NOMO-1 treated with DMSO at 0.1 percent for 48 hours (cell line): Measurements from ENCODE around the gene MAIP1.

Experiments
- DNase-seq: peaks from one replicate; lab custom pipeline; 2025; ENCODE audit not compliant: unreplicated experiment; lab: John Stamatoyannopoulos, UW

MAIP1 gene

GRCh38 chr2:199946836-199947235, 8.5 kb upstream of the MAIP1 start:
- no peak for DNase-seq

DNA sequence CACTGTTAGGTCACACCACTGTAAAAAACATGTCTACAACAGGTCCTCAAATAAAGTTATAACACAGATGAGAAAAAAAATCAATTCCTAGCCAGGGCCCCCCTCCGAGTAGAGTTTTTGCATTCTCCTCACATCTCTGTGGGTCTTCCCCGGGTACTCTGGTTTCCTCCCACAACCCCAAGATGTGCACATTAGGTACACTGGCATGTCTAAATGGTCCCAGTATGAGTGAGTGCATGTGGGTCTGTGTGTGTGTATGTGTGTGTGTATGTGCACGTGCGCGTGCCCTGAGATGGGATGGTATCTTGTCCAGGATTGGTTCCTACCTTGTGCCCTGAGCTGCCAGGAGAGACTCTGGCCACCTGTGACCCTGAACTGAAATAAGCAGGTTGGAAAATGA, 5.0 kb upstream of the MAIP1 start:
- no peak for DNase-seq

DNA sequence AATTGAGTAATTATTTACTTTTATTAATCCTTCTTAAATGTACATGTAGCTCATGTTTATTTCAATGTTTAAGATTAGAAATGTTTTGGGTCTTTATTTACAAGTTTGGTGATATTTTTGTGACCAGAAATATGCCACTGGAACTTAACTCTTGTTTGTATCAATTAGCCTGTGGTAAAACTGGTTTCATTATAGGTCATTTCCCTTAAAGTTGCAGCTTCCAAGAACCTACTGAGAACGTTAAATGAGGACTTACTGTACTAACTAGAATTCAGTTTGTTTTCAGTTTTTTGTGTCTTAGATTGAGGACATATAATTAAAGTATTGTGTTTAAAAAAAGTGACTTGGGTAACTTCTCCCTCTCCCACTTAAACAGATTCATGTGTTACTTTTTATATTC, 4.4 kb upstream of the MAIP1 start:
- no peak for DNase-seq

GRCh38 chr2:199955007-199955338, 409 bp upstream of the MAIP1 start:
- DNase-seq: no peak

- DNase-seq: no peak
Observed at GRCh38 chr2:199956062-199956380, 639 bp downstream of the MAIP1 start.

DNA sequence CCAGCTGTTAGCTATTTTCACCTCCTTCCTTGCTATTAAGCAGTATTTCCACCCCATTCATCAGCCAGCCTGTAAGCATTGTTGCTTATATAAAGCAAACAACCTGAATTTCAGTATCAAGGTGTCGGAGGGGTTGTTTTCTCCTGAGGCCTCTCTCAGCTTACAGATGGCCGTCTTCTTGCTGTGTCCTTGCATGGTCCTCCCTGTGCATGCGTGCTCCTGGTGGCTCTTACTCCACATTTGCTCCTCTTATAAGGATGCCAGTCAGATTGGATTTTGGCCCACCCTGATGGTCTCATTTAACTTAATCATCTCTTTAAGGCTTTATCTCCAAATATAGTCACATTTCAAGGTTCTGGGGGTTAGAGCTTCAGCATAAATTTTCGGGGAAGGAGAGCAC, 2.6 kb downstream of the MAIP1 start:
- DNase-seq: no peak

DNA sequence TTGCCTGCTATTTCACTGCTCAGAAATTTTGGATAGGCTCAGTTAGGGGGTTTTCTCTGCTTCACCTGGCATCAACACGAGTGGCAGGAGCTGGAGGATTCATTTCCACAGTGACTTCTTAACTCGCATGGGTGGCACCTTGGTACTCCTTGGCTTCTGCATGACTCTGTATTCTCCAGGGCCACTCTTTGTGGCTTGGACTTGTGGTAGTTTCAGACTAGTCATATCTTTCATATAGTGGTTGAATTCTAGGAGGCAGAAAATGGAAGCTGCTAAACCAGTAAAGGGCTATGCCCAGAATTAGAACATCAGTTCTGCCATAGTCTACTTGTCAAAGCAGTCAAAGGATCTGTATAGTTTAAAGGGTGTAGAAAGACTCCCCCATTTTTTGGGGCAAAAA, 6.8 kb downstream of the MAIP1 start:
- no peak for DNase-seq

GRCh38 chr2:199966405-199966804, 11.0 kb downstream of the MAIP1 start:
- DNase-seq: no peak

- no peak for DNase-seq
Observed at GRCh38 chr2:199966976-199967375, 11.6 kb downstream of the MAIP1 start.

DNA sequence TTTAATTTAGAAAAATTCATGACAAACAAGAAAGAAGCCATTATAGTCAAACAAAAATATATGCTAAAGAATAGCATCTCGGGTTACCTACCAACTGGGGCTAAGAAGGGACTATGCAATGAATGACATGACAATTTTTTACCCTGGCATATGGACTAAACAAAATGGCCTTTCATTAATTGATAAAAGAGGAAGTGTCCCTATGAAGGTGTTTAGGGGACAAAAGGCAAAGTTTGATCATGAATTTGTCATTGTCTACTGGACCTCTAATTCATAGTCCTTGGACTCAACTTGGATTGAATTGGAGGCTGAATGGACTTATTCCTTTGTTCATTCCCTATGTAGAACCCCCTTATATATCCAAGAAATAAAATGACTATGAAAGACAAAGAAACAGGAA, 12.7 kb downstream of the MAIP1 start:
- DNase-seq: no peak

DNA sequence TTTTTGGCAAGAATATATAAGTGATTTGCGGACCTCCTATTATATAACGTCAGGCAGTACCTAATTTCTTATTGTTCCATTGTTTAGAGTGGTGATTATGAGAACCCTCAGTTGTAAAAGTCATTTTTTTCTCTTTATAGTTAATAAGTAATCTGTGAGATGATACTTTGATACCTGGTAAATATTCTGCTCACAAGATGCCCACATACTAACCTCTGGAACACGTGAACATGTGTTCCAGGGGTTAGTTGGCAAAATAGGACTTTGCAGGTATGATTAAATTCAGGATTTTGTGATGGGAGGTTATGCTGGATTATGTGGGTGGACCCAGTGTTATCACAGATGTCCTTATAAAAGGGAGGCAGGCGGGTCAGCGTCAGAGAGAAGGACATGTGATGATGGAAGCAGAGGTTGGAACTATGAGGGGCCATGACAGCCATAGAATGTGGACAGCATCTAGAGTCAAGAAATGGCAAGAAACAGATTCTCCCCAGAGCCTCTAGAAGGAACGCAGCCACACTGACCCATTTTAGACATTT, 16.8 kb downstream of the MAIP1 start:
- DNase-seq: no peak

- DNase-seq: peak; percentile 20
Observed at GRCh38 chr2:199973703-199974102, 18.3 kb downstream of the MAIP1 start.

DNA sequence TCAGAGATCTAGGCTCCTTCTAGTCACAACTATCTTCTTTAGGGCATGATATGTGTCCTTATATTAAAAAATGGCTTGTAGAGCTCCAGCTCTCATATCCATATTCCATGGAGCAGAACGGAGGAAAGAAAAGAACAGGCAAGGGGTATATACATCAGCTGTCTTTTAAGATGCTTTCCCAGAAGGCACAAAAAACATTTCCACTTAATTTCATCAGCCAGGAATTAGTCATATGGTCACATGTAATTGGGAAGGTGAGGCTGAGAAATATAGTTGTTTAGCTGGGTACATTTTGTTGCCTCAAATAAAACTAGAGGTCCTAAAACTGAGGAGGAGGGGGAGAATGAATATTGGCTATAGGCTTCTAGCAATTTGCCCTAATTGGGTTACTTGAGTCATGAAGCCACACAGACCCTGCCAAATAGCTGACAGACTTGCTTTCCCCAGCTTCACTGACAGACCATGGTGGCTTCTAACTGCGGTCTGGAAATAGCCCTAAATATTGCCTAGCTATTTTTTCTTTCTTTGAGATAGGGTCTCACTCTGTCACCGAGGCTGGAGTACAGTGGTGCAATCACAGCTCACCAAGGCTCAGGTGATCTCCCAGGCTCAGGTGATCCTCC, 20.0 kb downstream of the MAIP1 start:
- DNase-seq: no peak

- DNase-seq: no peak
Observed at GRCh38 chr2:199977984-199978415, 22.6 kb downstream of the MAIP1 start.

- DNase-seq: no peak
Observed at GRCh38 chr2:199979398-199979797, 24.0 kb downstream of the MAIP1 start.

DNA sequence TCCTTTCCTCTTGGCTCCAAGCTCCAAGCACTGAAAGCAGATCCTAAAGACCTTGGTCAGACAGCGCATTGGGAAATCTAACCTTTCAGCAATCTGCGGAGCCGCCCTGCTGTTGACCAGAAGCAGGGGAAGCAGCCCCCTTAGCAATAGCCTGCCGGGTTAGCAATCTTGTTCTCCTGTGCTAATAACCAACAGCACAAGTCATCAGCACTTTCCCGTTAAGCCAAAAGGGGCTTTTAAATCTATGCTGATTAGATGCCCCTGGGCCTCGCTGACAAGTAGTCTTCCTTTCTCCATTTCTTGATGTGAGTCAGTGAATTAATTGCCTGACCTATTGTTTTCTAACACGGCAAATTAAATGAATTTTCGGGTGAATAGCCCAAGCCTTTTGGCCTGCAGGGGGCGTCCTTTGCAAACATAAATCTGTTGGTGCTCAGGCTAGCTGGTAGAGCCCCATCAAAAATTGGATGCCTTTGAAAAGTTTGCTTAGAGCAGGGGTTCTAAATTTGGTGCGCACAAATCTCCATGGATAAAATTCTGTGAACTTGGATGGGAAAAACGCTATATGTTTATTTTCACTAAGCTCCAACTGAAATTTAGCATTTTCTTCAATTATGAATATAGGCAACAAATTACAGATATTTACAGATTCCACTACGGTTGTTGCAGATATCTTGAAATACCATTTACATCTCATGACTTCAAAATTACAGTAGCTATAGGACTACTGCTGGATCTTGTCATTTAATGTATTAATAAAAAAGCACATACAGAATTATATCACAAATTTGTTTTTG, 24.6 kb downstream of the MAIP1 start:
- peak; percentile 57 for DNase-seq

DNA sequence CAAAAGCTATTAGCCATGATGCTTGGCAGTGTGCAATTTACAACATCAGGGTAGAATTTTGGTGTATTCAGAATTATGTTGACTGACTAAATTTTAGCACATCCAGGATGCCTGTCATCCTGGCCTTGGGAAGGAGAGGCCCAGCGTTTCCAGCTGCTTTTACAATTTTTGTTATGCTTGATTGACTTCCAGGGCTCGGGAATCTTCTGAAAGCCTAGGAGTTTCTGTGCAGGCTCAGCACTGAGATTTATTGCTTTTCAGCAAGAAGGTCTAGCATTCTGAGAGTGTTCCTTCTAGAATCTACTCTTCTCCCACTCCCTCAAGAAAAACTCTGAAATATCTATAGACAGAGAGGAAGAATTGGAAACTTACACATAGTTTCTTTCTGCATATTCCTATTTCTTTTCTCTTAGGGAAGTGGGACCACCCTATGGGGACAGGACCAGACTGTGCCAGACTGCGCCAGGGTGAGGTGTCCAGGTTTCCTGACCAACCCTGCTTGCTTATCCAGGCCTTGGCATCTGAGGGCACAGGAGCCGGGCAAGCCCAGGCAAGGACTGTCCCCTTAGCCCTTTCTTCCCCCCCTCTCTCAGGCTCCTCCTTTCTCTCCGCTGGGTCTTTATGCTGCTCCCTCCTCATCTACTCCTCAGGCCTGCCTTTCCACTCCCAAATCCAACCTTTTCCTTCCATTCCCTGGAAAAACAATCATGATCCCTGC, 26.9 kb downstream of the MAIP1 start:
- DNase-seq: no peak

DNA sequence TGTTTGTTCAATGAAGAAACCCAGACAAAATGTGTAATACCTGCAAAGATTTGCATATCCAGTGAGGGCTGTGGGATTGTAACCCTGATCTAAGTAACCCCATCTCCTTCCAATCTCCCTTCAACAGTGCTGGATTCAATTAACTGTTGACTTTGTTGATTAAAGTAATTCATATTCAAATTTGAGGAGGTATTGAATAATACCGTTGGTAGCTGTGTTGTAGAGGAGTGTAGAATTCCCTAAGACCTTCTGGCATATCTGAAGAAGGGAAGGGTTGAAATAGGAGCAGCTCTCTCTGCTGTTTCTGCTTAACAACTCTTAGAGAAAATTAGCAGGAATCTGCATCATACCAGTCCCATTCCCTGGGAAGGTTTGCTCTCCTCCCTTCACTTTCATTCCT, 28.2 kb downstream of the MAIP1 start:
- DNase-seq: no peak

GRCh38 chr2:199984159-199984558, 28.8 kb downstream of the MAIP1 start:
- DNase-seq: no peak

DNA sequence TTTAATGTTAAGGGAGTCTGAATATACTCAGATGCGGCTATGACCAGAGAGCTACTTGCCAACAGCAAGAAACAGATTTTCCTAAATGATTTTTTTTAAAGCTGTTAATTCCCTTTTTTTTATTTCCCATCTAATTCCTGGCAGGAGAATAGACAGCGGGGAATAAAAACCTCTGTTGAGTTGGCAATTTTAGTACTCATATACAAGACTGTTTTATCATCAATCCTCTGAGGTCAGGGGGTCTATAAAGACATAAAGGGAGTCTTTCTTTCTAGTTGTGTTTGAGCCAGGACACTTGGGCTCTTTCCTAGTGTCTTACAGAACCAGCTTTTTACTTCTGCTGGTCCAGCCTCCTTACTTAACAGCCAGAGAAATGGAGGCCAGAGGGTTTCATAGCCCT, 29.4 kb downstream of the MAIP1 start:
- no peak for DNase-seq

- DNase-seq: peak; percentile 69
Observed at GRCh38 chr2:199985625-199986207, 30.3 kb downstream of the MAIP1 start.

GRCh38 chr2:199987586-199987985, 32.2 kb downstream of the MAIP1 start:
- no peak for DNase-seq
